GM12878 (cell line): ENCODE results near the gene CBLN3. TPM values are rescaled to one million over a fixed set of nuclear protein-coding genes. Genes with fewer than 3 reads are reported as not detected.

Experiments
- ATAC-seq: fragments of 200-7000 bp; cut with Tn5 transposase; 3 replicates; pipeline ENCODE4 v1.9.1; 2020; ENCODE audit warnings: mild to moderate bottlenecking, moderate library complexity
- BruUV-seq: library from RNA; stranded (reverse); fragments of 400-500 nt; replicated peaks from 2 replicates; lab custom pipeline; 2021; lab: Mats Ljungman, UMichigan
- CTCF ChIA-PET: fragments of 300-600 bp; sonication (Branson Sonifier 250); formaldehyde crosslinking; extraction: SDS; loops from one replicate; lab custom pipeline; 2021; ENCODE audit warnings: inconsistent platforms; lab: Yijun Ruan, JAX
- POLR2A ChIA-PET: fragments of 350-600 bp; formaldehyde crosslinking; extraction: SDS; loops from one replicate; lab custom pipeline; 2021; ENCODE audit warnings: inconsistent platforms; lab: Charles Lee
- RAD21 ChIA-PET: fragments of 300-600 bp; sonication (Branson Sonifier 250); formaldehyde crosslinking; loops from one replicate; lab custom pipeline; 2023; ENCODE audit warnings: antibody characterized with exemption; ENCODE audit not compliant: unreplicated experiment; lab: Charles Lee
- SMC1A ChIA-PET: fragments of 300-600 bp; sonication (Branson Sonifier 250); formaldehyde crosslinking; loops from one replicate; lab custom pipeline; 2023; ENCODE audit not compliant: unreplicated experiment, uncharacterized antibody; lab: Charles Lee
- DNase-seq: peaks from one replicate; pipeline ENCODE4 v3.0.0-alpha.2; 2011; ENCODE audit warnings: low read depth, low spot score
- FAIRE-seq: peaks from 3 replicates; lab custom pipeline; 2011; peaks lifted over from hg19 to GRCh38; lab: Jason Lieb, UNC
- H2AFZ ChIP-seq: 2 replicates; pipeline ENCODE4 v1.6.0; 2011; ENCODE audit warnings: low read depth, low read length, control low read depth; ENCODE audit not compliant: control insufficient read depth
- H3K27ac ChIP-seq: 2 replicates; pipeline ENCODE4 v1.5.1; 2011; ENCODE audit warnings: control low read depth; ENCODE audit not compliant: control insufficient read depth, insufficient read depth
- H3K27me3 ChIP-seq, 2 experiments: replicated peaks in 1 of 2; 2 replicates each; pipeline versions ENCODE4 v1.6.0 to v1.6.1; 2011; ENCODE audit warnings: low read length in 1 of 2; ENCODE audit not compliant: control insufficient read depth in 2 of 2, insufficient read depth in 2 of 2
- H3K36me3 ChIP-seq, 2 experiments: 2 replicates each; pipeline ENCODE4 v1.5.1; 2011; ENCODE audit warnings: low read length in 1 of 2; ENCODE audit not compliant: control insufficient read depth in 2 of 2, insufficient read depth in 2 of 2
- H3K4me1 ChIP-seq: 2 replicates; pipeline ENCODE4 v1.6.1; 2011; ENCODE audit warnings: mild to moderate bottlenecking, low read length, moderate library complexity, mixed read lengths; ENCODE audit not compliant: control insufficient read depth, insufficient read depth
- H3K4me2 ChIP-seq: 2 replicates; pipeline ENCODE4 v1.6.0; 2011; ENCODE audit warnings: control low read depth; ENCODE audit not compliant: control insufficient read depth, insufficient read depth
- H3K4me3 ChIP-seq: fragments of 200-600 bp; sonication (generic); 2 replicates; pipeline ENCODE4 v1.5.1; 2016
- H3K79me2 ChIP-seq: 2 replicates; pipeline ENCODE4 v1.6.0; 2011; ENCODE audit warnings: low read length; ENCODE audit not compliant: control insufficient read depth, insufficient read depth
- H3K9ac ChIP-seq: 2 replicates; pipeline ENCODE4 v1.8.0; 2011; ENCODE audit warnings: low read length, control low read depth, mixed read lengths; ENCODE audit not compliant: control insufficient read depth, insufficient read depth
- H3K9me3 ChIP-seq: replicated peaks from 3 replicates; pipeline ENCODE4 v1.5.1; 2011; ENCODE audit warnings: mild to moderate bottlenecking, low read length; ENCODE audit not compliant: control insufficient read depth, insufficient read depth
- H4K20me1 ChIP-seq: 2 replicates; pipeline ENCODE4 v1.6.0; 2011; ENCODE audit not compliant: control insufficient read depth, insufficient read depth
- CBFB ChIP-seq: IDR thresholded peaks from 2 replicates; pipeline ENCODE4 v1.6.1; 2016; ENCODE audit warnings: antibody characterized with exemption, low read depth
- FOS ChIP-seq: IDR thresholded peaks from 3 replicates; pipeline ENCODE4 v1.6.1; 2011; ENCODE audit warnings: borderline replicate concordance; ENCODE audit not compliant: insufficient read length; ENCODE audit errors: extremely low read depth
- NFIC ChIP-seq: IDR thresholded peaks from 2 replicates; pipeline ENCODE4 v1.6.1; 2012; ENCODE audit warnings: low read depth, mild to moderate bottlenecking, inconsistent platforms, low read length, moderate library complexity
- PAX8 ChIP-seq: fragments of 450-650 bp; IDR thresholded peaks from 2 replicates; pipeline ENCODE4 v1.6.1; 2017; ENCODE audit warnings: mild to moderate bottlenecking, moderate library complexity
- POLR2AphosphoS5 ChIP-seq: IDR thresholded peaks from 2 replicates; pipeline ENCODE4 v1.6.1; 2011; ENCODE audit warnings: mild to moderate bottlenecking, low read length, inconsistent platforms
- RAD51 ChIP-seq: fragments of 450-650 bp; IDR thresholded peaks from 2 replicates; pipeline ENCODE4 v1.6.1; 2016; ENCODE audit warnings: moderate library complexity, mild to moderate bottlenecking, inconsistent platforms
- RUNX3 ChIP-seq: IDR thresholded peaks from 2 replicates; pipeline ENCODE4 v1.6.1; 2012; ENCODE audit warnings: low read length, inconsistent platforms
- SMAD1 ChIP-seq: fragments of 450-650 bp; IDR thresholded peaks from 2 replicates; pipeline ENCODE4 v1.6.1; 2018; ENCODE audit warnings: mild to moderate bottlenecking, low read depth; ENCODE audit not compliant: partially characterized antibody
- SRF ChIP-seq, 2 experiments: IDR thresholded peaks; 2 replicates each; pipeline ENCODE4 v1.6.1; 2011; ENCODE audit warnings: low read depth in 2 of 2, low read length in 2 of 2, mild to moderate bottlenecking in 1 of 2, moderate library complexity in 1 of 2
- STAT3 ChIP-seq: IDR thresholded peaks from 2 replicates; pipeline ENCODE4 v1.6.1; 2011; ENCODE audit warnings: low read depth, low read length, improper control_type of control experiment
- SUZ12 ChIP-seq: fragments of 200-600 bp; sonication (generic); IDR thresholded peaks from one replicate; pipeline ENCODE4 v1.6.1; 2018; ENCODE audit warnings: antibody characterized with exemption, mild to moderate bottlenecking; ENCODE audit not compliant: unreplicated experiment
- TAF1 ChIP-seq: IDR thresholded peaks from 2 replicates; pipeline ENCODE4 v1.6.1; 2011; ENCODE audit warnings: mild to moderate bottlenecking, low read depth, low read length, borderline replicate concordance
- TCF7 ChIP-seq: IDR thresholded peaks from 2 replicates; pipeline ENCODE4 v1.6.1; 2014; ENCODE audit warnings: antibody characterized with exemption, borderline replicate concordance
- ZBED1 ChIP-seq: IDR thresholded peaks from 2 replicates; pipeline ENCODE4 v1.6.1; 2016; ENCODE audit warnings: borderline replicate concordance
- WGBS: methylation state at CpG from one replicate; pipeline ENCODE4 v1.1.6; 2016; ENCODE audit warnings: low lambda C conversion rate; ENCODE audit not compliant: insufficient replicate concordance, insufficient coverage; ENCODE audit errors: missing lambda C conversion rate; 5-methylcytosine and 5-hydroxymethylcytosine counted together
- in situ Hi-C: fragments of 300-500 bp; cut with MboI; formaldehyde crosslinking; loops from 9 replicates; pipeline ENCODE4 v1.14.3; 2018; ENCODE audit warnings: mixed read lengths
- intact Hi-C: fragments of 100-400 bp; cut with micrococcal nuclease; formaldehyde crosslinking; loops from one replicate; pipeline ENCODE4 v1.14.2; 2022; ENCODE audit not compliant: unreplicated experiment
- polyA plus RNA-seq, 11 experiments: library from polyadenylated mRNA; depleted of rRNA in 4 of 11; unstranded in 6 of 11; stranded (reverse) in 5 of 11; fragments of >200 nt; fragmentation: Nextera tagmentation in 4 of 11; fragmentation: Illumina TruSeq in 1 of 11; extraction: Ambion mirVana in 4 of 11; extraction: Trizol in 1 of 11; gene quantifications; 1 replicate in 1 of 11; 2 replicates in 10 of 11; pipeline versions ENCODE4 v1.2.1 to v1.2.3, GENCODE V29; 2011 to 2016; ENCODE audit warnings: inconsistent platforms in 2 of 11, missing spikeins in 2 of 11, low read depth in 1 of 11
- total RNA-seq, 4 experiments: library from RNA; depleted of rRNA in 3 of 4; stranded (reverse); fragments of >200 nt in 3 of 4; fragmentation: Illumina TruSeq in 1 of 4; extraction: Trizol in 1 of 4; gene quantifications; 2 replicates each; pipeline versions ENCODE4 v1.2.1 to v1.2.3, GENCODE V29; 2013 to 2021
- TF ChIP-seq, protein P1 (sequence below): fragments of 450-650 bp; IDR thresholded peaks from 2 replicates; pipeline ENCODE4 v1.6.1; 2016; ENCODE audit warnings: mild to moderate bottlenecking
- TF ChIP-seq, protein P2 (sequence below): fragments of 450-650 bp; IDR thresholded peaks from 2 replicates; pipeline ENCODE4 v1.6.1; 2018; ENCODE audit warnings: mild to moderate bottlenecking, low read depth, moderate library complexity; ENCODE audit not compliant: partially characterized antibody
- TF ChIP-seq, protein P3 (sequence below): IDR thresholded peaks from 2 replicates; pipeline ENCODE4 v1.6.1; 2012; ENCODE audit warnings: low read depth, low read length, improper control_type of control experiment

CBLN3 gene
- total and polyA plus RNA-seq, 10 of the 15 experiments (the other 5 are each of a cell fraction or from before 2014, with no cell fraction given) = 0.16 to 4.9 (median 1.3) TPM

DNA sequence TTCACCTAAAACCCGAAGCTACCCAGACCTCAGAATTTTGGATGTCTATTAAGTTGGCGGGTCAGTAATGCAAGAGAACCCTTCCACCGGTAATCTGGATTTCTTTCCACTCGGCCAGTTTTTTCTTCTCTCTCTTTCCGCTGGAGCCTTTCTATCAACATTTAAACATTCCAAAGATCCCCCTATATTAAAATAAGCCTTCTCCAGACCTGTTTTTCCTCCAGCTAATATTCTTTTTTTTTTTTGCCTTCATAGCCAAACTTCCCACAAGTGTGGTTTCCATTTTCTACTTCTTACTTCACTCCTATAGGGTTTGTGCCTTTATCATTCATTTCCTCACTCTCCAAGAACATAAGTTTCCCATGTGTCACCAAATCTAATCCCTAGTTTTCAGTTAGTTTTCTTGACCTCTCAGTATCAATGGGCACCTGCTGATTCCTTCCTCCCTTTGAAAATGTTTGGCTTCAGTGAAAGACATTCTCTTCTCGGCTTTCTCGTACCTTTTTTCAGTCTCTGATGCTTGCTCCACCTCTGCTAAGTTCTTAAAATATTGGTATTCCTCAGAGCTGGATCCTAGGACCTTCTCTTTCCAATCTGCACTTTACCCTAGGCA, 13.7 kb upstream of the CBLN3 start:
- CTCF ChIA-PET = interaction anchor here (0.8 to 11.4 kb wide), 3 partner anchors 12 to 135 kb away, joined by 4 to 220 read pairs (median 46); partner anchors contain the start of genes ADCY4, CIDEB, KHNYN and RIPK3
- BruUV-seq = TSS peak; percentile 91
- no peaks in the 10 kb centered on the region for H4K20me1 ChIP-seq
- DNase-seq = no peak
- WGBS = 5% methylated on average over 7 of the region's 7 CpGs
- H3K79me2 ChIP-seq = peaks cover 19% of the 10 kb centered on the region
- peak overlapping the region; percentile 93 for H3K4me3 ChIP-seq
- H3K36me3 ChIP-seq = peaks cover 6 to 11% of the 10 kb centered on the region in 2 experiments
- TF ChIP-seq, protein P1, sequence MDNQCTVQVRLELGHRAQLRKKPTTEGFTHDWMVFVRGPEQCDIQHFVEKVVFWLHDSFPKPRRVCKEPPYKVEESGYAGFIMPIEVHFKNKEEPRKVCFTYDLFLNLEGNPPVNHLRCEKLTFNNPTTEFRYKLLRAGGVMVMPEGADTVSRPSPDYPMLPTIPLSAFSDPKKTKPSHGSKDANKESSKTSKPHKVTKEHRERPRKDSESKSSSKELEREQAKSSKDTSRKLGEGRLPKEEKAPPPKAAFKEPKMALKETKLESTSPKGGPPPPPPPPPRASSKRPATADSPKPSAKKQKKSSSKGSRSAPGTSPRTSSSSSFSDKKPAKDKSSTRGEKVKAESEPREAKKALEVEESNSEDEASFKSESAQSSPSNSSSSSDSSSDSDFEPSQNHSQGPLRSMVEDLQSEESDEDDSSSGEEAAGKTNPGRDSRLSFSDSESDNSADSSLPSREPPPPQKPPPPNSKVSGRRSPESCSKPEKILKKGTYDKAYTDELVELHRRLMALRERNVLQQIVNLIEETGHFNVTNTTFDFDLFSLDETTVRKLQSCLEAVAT = peak; percentile 30; the same call in 1 of the 2 replicates
- TF ChIP-seq SUZ12 (no peak), SRF (IDR thresholded peaks at IDR 0.05; ENCODE audit: low read depth in 2 of 2, low read length in 2 of 2) (no peak), ZBED1 (no peak), SMAD1 (peak; percentile 61), POLR2AphosphoS5 (0 out of 2 replicates have a peak, but pooled peaks have one; percentile 72), STAT3 (no peak), CBFB (peak; percentile 64; the same call in 1 of the 2 replicates), PAX8 (peak; percentile 71; the same call in 1 of the 2 replicates), TCF7 (0 out of 2 replicates have a peak, but pooled peaks have one; percentile 36), NFIC (0 out of 2 replicates have a peak, but pooled peaks have one; percentile 9), FOS (no peak), RAD51 (peak; percentile 2; the same call in 1 of the 2 replicates), TAF1 (0 out of 2 replicates have a peak, but pooled peaks have one; percentile 37), RUNX3 (peak; percentile 1; the same call in 1 of the 2 replicates)
- TF ChIP-seq, protein P2, sequence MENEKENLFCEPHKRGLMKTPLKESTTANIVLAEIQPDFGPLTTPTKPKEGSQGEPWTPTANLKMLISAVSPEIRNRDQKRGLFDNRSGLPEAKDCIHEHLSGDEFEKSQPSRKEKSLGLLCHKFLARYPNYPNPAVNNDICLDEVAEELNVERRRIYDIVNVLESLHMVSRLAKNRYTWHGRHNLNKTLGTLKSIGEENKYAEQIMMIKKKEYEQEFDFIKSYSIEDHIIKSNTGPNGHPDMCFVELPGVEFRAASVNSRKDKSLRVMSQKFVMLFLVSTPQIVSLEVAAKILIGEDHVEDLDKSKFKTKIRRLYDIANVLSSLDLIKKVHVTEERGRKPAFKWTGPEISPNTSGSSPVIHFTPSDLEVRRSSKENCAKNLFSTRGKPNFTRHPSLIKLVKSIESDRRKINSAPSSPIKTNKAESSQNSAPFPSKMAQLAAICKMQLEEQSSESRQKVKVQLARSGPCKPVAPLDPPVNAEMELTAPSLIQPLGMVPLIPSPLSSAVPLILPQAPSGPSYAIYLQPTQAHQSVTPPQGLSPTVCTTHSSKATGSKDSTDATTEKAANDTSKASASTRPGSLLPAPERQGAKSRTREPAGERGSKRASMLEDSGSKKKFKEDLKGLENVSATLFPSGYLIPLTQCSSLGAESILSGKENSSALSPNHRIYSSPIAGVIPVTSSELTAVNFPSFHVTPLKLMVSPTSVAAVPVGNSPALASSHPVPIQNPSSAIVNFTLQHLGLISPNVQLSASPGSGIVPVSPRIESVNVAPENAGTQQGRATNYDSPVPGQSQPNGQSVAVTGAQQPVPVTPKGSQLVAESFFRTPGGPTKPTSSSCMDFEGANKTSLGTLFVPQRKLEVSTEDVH = peak; percentile 48
- TF ChIP-seq, protein P3, sequence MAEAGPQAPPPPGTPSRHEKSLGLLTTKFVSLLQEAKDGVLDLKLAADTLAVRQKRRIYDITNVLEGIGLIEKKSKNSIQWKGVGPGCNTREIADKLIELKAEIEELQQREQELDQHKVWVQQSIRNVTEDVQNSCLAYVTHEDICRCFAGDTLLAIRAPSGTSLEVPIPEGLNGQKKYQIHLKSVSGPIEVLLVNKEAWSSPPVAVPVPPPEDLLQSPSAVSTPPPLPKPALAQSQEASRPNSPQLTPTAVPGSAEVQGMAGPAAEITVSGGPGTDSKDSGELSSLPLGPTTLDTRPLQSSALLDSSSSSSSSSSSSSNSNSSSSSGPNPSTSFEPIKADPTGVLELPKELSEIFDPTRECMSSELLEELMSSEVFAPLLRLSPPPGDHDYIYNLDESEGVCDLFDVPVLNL = no peak
- SMC1A ChIA-PET = no interaction called here
- no peak for ATAC-seq
- POLR2A ChIA-PET = interaction anchor here (0.6 to 4.5 kb wide), 3 partner anchors 12 to 269 kb away, joined by 3 to 38 read pairs (median 5); partner anchors contain the start of genes CBLN3 and KHNYN
- intact Hi-C loops = no loop called here
- H3K27ac ChIP-seq = peak overlapping the region; percentile 96
- no peak for FAIRE-seq
- H3K4me1 ChIP-seq = peaks cover 4% of the 10 kb centered on the region
- H2AFZ ChIP-seq = peak overlapping the region; percentile 65
- peak overlapping the region; percentile 88 for H3K4me2 ChIP-seq
- in situ Hi-C loops = no loop called here
- H3K9ac ChIP-seq = peak overlapping the region; percentile 81
- H3K9me3 ChIP-seq = no peaks in the 10 kb centered on the region
- H3K27me3 ChIP-seq = no peaks in the 10 kb centered on the region
- RAD21 ChIA-PET = interaction anchor here (3.6 kb wide), 1 partner anchor 12 kb away, joined by 36 read pairs; the partner anchor contains the start of gene KHNYN
